IPS-20b (cell line): ENCODE results near the gene KIF26B.

Experiments
- H3K27ac ChIP-seq: one replicate; pipeline ENCODE4 v1.5.1; 2013; ENCODE audit warnings: low read length
- H3K27me3 ChIP-seq: 2 replicates; pipeline ENCODE4 v1.6.1; 2013; ENCODE audit warnings: mild to moderate bottlenecking, low read length, inconsistent platforms; ENCODE audit not compliant: insufficient read depth
- H3K36me3 ChIP-seq: 2 replicates; pipeline ENCODE4 v1.6.1; 2013; ENCODE audit warnings: low read depth, mild to moderate bottlenecking, inconsistent platforms, low read length, moderate library complexity; ENCODE audit not compliant: insufficient read depth
- H3K4me1 ChIP-seq: 2 replicates; pipeline ENCODE4 v1.6.1; 2013; ENCODE audit warnings: mild to moderate bottlenecking, control low read depth, inconsistent platforms, low read length, moderate library complexity; ENCODE audit not compliant: insufficient read depth
- H3K4me3 ChIP-seq: 2 replicates; pipeline ENCODE4 v1.5.1; 2013; ENCODE audit warnings: mild to moderate bottlenecking, low read length, inconsistent platforms
- H3K9ac ChIP-seq: 2 replicates; pipeline ENCODE4 v1.6.1; 2013; ENCODE audit warnings: low read depth, mild to moderate bottlenecking, inconsistent platforms, low read length, moderate library complexity
- H3K9me3 ChIP-seq: 2 replicates; pipeline ENCODE4 v1.6.1; 2013; ENCODE audit warnings: mild to moderate bottlenecking, low read depth, low read length, inconsistent platforms; ENCODE audit not compliant: insufficient read depth

Gene KIF26B

DNA sequence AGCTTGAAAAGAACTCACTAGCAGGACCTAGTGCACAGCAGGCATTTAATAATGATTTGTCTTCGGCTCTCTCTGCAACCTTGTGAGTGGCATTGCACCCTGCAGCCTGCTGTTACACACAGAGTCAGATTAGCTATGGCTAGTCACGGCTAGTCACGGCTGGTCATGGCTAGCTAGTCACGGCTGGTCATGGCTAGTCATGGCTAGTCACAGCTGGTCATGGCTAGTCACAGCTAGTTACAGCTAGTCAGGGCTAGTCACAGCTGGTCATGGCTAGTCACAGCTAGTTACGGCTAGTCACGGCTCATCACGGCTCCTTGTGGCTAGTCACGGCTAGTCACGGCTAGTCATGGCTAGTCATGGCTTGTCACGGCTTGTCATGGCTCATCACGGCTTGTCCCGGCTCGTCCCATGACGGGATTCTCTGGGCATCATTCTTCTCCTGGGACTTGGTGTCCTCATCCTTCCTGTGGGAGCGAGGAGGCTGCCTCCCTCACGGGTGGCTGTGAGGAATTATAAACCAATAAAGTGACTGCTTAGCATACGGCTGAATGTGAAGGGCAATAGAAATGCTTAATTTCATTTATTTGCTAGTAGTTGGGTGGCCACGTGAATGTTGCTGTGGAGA lies 12.5 kb upstream of the KIF26B start:
- Histone ChIP-seq H3K4me1 (no peaks in the 10 kb centered on the region), H3K27me3 (no peaks in the 10 kb centered on the region; the same call in 1 of the 2 replicates), H3K27ac (no peak overlapping the region), H3K9ac (no peak overlapping the region), H3K9me3 (no peaks in the 10 kb centered on the region), H3K36me3 (no peaks in the 10 kb centered on the region), H3K4me3 (no peak overlapping the region)

GRCh38 chr1:245142976-245143375 lies 11.8 kb upstream of the KIF26B start:
- Histone ChIP-seq H3K27ac (no peak overlapping the region), H3K36me3 (no peaks in the 10 kb centered on the region), H3K9me3 (no peaks in the 10 kb centered on the region), H3K9ac (no peak overlapping the region), H3K4me3 (no peak overlapping the region), H3K27me3 (no peaks in the 10 kb centered on the region), H3K4me1 (no peaks in the 10 kb centered on the region)

- Histone ChIP-seq H3K27me3 (no peaks in the 10 kb centered on the region), H3K36me3 (no peaks in the 10 kb centered on the region), H3K4me1 (no peaks in the 10 kb centered on the region), H3K9me3 (no peaks in the 10 kb centered on the region), H3K9ac (no peak overlapping the region), H3K4me3 (no peak overlapping the region), H3K27ac (no peak overlapping the region)
Observed at GRCh38 chr1:245143849-245144248, 10.9 kb upstream of the KIF26B start.

GRCh38 chr1:245148069-245148468 lies 6.7 kb upstream of the KIF26B start:
- H3K9me3 ChIP-seq = no peaks in the 10 kb centered on the region
- H3K27ac ChIP-seq = no peak overlapping the region
- H3K4me3 ChIP-seq = no peak overlapping the region
- H3K9ac ChIP-seq = no peak overlapping the region
- no peaks in the 10 kb centered on the region for H3K4me1 ChIP-seq
- H3K27me3 ChIP-seq = peaks cover 28% of the 10 kb centered on the region
- no peaks in the 10 kb centered on the region for H3K36me3 ChIP-seq

GRCh38 chr1:245148861-245149260 lies 5.9 kb upstream of the KIF26B start:
- Histone ChIP-seq H3K9me3 (no peaks in the 10 kb centered on the region), H3K4me1 (no peaks in the 10 kb centered on the region), H3K27ac (no peak overlapping the region), H3K27me3 (peaks cover 36% of the 10 kb centered on the region), H3K4me3 (no peak overlapping the region), H3K9ac (no peak overlapping the region), H3K36me3 (no peaks in the 10 kb centered on the region)

DNA sequence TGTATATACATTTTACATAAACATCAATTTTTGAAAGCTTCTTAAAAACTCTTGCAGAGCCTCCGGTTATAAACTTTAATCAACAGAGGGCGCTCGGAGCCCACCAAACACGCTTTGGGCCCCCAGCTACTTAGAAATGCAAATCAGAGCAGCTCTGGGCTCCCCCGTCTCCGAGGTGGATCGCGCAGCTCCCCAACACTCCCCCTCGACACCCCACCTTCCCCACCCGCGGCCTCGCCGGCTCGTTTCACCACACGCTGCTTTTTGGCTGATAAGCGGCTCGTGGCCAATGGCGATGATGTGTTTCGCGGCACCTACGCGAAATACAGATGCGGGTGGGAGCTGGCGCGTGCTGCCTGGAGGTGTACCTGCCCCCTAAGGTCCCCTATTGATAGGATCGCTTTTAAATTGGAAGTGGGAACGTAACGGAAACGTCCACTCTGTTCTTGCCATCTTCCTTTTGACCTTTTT lies 1.7 kb upstream of the KIF26B start:
- H3K4me3 ChIP-seq = peak overlapping the region; percentile 73
- H3K27ac ChIP-seq = no peak overlapping the region
- peaks cover 77% of the 10 kb centered on the region for H3K27me3 ChIP-seq

GRCh38 chr1:245153552-245154428 lies 995 bp upstream of the KIF26B start:
- Histone ChIP-seq H3K4me3 (peak overlapping the region; percentile 73), H3K27ac (no peak overlapping the region), H3K36me3 (no peaks in the 10 kb centered on the region), H3K9ac (no peak overlapping the region), H3K9me3 (no peaks in the 10 kb centered on the region), H3K27me3 (peaks cover 84% of the 10 kb centered on the region), H3K4me1 (peaks cover 3% of the 10 kb centered on the region; the same call in 1 of the 2 replicates)

More for the DNA sequence above, 1.7 kb upstream of the KIF26B start:
- H3K4me1 ChIP-seq = peaks cover 3% of the 10 kb centered on the region; the same call in 1 of the 2 replicates
- no peaks in the 10 kb centered on the region for H3K36me3 ChIP-seq
- no peaks in the 10 kb centered on the region for H3K9me3 ChIP-seq
- no peak overlapping the region for H3K9ac ChIP-seq

DNA sequence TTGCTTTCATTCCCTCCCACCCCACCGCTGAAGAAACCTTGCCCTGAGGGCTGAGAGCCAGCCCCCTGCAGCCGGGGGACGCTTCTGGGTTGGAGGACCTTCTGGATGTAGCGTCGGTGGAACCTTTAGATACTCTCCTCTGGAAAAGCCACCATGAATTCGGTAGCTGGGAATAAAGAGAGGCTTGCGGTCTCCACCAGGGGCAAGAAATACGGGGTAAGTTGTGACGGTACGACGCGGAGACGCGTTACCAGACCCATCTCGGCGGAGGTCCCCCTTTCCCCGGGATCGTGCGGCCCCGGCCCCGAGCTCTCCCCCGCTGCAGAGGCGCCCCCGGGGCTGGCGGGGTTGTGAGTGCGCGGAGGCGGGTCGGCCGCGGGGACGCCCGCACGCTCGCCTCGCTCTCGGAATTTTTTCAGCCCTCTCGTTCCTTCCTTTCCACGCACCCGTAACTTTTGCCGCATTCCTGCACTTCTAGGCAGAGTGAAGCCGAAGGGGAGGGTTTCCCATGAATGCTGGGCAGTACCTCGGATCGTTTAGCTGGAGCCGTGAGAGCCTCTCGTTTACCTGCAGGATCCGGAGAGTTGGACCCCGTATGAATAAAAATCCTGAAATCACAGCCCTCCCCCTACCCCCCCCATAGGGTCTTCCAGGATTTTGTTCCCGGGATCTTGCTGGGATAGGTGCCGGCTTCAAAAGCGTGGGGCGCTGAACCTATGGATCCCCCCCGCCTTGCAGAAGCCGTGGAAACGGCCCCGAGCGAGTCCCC lies 671 bp downstream of the KIF26B start:
- Histone ChIP-seq H3K9me3 (no peaks in the 10 kb centered on the region), H3K27me3 (peaks cover 84% of the 10 kb centered on the region), H3K27ac (no peak overlapping the region), H3K4me3 (peak overlapping the region; percentile 73), H3K4me1 (peaks cover 3% of the 10 kb centered on the region; the same call in 1 of the 2 replicates), H3K9ac (no peak overlapping the region; the same call in 1 of the 2 replicates), H3K36me3 (no peaks in the 10 kb centered on the region)

DNA sequence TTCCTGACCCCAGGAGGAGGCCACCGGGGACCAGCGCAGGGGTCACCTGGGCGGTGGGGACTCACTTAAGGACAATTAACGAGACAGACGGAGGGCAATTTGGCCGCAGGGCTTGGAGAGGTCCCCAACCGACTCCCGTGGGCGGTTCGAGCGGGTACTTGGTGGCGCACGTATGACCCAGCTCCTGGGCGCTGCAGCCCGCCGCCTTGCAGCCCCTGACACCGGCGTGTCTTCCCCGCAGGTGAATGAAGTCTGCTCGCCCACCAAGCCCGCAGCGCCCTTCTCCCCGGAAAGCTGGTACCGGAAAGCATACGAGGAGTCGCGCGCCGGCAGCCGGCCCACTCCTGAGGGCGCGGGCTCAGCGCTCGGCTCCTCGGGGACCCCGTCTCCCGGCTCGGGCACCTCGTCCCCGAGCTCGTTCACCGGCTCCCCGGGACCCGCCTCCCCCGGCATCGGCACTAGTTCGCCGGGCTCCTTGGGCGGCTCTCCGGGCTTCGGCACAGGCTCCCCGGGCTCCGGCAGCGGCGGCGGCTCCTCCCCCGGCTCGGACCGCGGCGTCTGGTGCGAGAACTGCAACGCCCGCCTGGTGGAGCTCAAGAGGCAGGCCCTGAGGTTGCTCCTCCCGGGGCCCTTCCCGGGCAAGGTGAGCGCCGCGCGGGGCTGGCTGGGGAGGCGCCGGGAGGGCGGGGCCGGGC lies 1.4 kb downstream of the KIF26B start:
- Histone ChIP-seq H3K36me3 (no peaks in the 10 kb centered on the region), H3K4me3 (peak overlapping the region; percentile 73), H3K9ac (no peak overlapping the region), H3K9me3 (no peaks in the 10 kb centered on the region), H3K27ac (no peak overlapping the region), H3K27me3 (peaks cover 78% of the 10 kb centered on the region), H3K4me1 (peaks cover 3% of the 10 kb centered on the region; the same call in 1 of the 2 replicates)

DNA sequence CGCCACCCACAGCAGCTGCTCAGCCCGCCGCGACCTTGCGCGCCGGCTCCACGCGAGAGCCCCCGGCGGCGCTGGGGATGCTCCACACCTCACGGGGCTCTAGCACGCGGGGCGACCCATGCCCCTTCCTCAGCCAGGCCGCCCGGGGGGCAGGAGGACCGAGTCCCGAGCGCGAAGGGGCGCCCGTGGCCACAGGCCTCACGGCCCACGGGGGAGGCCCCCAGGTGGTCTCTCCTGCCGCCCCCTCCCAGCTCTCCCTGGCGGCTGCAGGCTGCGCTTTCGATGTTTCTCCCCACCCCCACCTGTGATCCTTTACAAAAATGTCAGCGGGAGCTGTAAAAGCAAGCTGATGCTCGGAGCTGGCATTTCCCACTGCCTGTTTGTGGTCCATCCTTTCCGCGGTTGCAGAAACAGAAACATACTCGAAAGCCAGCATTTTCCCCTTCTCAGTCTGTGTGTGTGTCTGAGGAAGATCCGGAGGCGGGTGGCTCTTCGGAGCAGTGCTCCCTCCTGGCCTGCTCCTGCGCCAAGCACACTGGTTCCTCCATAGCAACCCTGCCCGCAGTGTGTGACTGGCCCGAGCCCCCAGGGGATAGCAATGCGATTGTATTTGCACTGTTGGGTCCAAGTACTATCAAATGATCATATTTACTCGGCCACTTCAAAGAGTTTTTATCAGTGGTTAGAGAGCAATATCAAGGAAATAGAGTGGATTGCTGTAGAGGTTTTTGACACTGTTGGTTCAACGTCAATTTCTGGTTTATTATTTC lies 2.1 kb downstream of the KIF26B start:
- Histone ChIP-seq H3K36me3 (no peaks in the 10 kb centered on the region), H3K4me1 (peaks cover 3% of the 10 kb centered on the region; the same call in 1 of the 2 replicates), H3K9me3 (no peaks in the 10 kb centered on the region), H3K4me3 (peak overlapping the region; percentile 73), H3K9ac (no peak overlapping the region), H3K27ac (no peak overlapping the region), H3K27me3 (peaks cover 70% of the 10 kb centered on the region)
